RKO (cell line): Measurements from ENCODE around the gene FNDC10.
"Not testable (repeated sequence)": the region's sequence is repeated elsewhere in the genome, so short reads cannot be mapped to it uniquely, and the experiment has no call there.

Experiments
- DNase-seq: peaks from one replicate; pipeline ENCODE4 v3.0.0-alpha.2; 2016; ENCODE audit warnings: low spot score

Gene FNDC10

GRCh38 chr1:1599935-1600860, at the start of gene FNDC10:
Gene FNDC10 (minus strand): TSS chr1:1600135. CDS start chr1:1600015, 120 bp downstream.
- no peak for DNase-seq

GRCh38 chr1:1648265-1648664, 48.3 kb upstream of the FNDC10 start:
- DNase-seq, result not testable (repeated sequence)

- DNase-seq, result not testable (repeated sequence)
Measured at GRCh38 chr1:1647567-1648241, 47.8 kb upstream of the FNDC10 start.

DNA sequence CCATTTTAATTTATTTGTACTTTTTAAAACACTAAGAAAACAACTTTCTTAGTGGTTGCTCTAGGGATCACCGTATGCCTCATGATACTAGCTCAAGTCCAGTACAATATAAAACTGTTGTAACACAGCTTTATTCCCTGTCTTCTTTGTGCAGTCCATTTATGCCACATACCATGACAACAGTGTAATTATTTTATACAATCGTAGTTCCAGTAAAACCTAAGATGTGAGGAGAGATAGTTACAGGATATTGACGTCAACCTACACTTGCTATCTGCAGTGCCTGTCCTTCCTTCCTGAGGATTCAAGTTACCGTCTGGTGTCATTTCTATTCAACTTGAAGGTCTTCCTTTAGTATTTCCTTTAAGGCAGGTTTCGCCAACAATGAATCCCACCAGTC, 46.4 kb upstream of the FNDC10 start:
- DNase-seq, result not testable (repeated sequence)

DNA sequence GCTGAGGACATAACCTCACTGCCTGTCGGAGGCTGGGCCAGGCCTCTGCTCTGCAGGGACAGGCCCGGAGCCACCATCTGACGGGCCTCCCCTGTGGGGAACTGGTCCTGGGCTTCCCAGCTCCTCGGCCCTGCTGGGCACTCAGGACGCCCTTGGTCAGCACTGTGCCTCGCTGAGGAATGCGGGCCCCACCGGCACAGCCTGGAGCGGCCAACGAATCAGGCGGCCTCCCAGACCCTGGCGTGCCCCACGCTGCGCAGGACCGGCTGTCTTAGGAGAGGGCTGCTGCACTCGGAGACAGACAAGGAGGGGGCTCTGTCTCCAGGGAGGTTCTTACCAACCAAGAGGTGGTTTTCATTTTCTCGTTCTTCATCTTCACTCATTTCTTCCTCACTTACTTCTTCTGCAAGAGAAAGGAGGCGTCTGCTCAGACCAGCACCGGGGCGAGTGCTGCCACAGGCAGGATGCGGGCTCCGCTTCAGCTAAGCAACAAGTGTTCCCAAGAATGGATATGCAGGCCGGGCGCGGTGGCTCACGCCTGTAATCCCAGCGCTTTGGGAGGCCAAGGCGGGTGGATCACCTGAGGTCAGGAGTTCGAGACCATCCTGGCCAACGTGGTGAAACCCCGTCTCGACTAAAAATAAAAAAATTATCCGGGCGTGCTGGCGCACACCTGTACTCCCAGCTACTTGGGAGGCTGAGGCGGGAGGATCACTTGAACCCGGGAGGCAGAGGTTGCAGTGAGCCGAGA, 41.0 kb upstream of the FNDC10 start:
- not testable (repeated sequence) for DNase-seq

- not testable (repeated sequence) for DNase-seq
Measured at GRCh38 chr1:1640081-1640480, 40.1 kb upstream of the FNDC10 start.

- not testable (repeated sequence) for DNase-seq
Measured at GRCh38 chr1:1639368-1639767, 39.4 kb upstream of the FNDC10 start.

DNA sequence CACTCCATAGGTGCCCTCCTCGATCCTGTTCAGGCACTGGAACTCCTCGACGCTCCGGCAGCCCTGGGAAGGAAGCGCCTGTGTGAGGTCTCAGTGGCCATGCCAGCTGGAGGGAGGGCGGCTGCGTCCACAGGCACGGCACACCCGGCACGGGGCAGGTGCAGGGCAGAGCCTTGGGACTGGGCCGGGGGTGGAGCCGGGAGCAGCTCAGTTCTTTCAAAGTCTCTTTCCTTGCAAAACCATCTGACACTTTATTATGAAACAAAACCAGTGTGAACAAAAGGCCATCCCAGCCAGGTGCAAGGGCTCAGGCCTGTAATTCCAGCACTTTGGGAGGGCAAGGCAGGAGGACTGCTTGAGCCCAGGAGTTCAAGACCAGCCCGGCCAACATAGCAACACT, 38.6 kb upstream of the FNDC10 start:
- not testable (repeated sequence) for DNase-seq

DNA sequence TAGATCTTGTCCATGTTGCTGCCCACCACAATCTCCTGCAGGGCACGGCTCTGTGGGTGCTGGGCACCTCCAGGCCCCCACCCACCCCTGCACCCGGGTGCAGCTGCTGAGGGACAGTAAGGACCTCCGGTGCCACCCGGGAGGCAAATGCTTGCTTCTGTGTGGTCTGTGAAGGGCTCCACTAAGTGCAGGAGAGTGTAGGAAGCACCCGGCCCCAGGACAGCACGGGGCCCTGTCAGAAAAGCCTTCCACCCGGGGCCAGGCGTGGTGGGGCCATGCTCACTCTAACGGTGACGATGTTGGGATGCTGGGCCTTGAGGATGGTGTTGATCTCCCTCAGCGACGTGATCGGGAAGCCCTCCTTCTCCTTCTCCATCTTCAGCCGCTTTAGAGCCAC, 37.5 kb upstream of the FNDC10 start:
- not testable (repeated sequence) for DNase-seq

- DNase-seq, result not testable (repeated sequence)
Measured at GRCh38 chr1:1636621-1637478, 36.9 kb upstream of the FNDC10 start.

DNA sequence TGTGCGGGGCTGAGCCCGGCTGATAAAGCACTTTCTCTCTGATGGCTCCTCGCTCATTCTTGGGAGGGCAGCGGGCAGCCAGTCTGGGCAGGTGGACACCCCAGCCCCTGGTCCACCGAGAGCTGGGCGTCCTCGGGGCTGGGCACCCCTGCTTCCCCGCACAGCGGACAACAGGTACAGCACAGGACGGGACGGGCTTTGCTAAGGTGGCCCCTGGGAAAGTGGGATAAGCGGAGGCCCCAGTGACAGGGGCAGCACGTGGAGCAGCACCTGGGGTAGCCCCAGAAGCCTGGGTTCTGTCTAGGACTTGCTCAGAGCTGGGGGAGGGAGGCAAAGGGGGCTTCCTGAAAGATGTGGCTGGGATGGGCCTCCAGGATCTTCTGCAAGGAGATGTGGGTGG, 34.7 kb upstream of the FNDC10 start:
- not testable (repeated sequence) for DNase-seq

DNA sequence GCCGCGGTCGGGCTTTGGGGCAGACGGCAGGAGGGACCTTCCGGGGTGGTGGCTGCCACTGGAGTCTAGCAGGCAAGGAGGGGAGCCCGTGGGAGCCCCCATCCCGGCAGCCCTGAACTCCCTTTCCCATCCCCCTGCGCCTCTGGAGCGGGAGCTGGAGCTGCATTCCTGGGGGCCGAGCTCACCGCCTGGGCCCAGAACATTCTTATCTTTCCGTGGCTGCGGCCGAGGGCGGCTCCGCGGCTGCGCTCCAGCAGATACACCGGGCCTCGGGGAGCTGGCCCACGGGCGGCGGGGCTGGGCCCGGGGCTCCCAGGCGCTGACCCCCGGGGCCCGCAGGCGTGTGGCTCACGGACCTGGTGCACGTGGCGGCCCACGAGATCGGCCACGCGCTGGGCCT, 33.5 kb upstream of the FNDC10 start:
- not testable (repeated sequence) for DNase-seq

GRCh38 chr1:1631782-1632420, 32.0 kb upstream of the FNDC10 start, which contains the start of gene MMP23B:
Gene MMP23B (plus strand): TSS chr1:1632173. CDS start chr1:1632219, 46 bp downstream.
- no peak for DNase-seq

- DNase-seq, result no peak
Measured at GRCh38 chr1:1630965-1631781, 31.2 kb upstream of the FNDC10 start.

DNA sequence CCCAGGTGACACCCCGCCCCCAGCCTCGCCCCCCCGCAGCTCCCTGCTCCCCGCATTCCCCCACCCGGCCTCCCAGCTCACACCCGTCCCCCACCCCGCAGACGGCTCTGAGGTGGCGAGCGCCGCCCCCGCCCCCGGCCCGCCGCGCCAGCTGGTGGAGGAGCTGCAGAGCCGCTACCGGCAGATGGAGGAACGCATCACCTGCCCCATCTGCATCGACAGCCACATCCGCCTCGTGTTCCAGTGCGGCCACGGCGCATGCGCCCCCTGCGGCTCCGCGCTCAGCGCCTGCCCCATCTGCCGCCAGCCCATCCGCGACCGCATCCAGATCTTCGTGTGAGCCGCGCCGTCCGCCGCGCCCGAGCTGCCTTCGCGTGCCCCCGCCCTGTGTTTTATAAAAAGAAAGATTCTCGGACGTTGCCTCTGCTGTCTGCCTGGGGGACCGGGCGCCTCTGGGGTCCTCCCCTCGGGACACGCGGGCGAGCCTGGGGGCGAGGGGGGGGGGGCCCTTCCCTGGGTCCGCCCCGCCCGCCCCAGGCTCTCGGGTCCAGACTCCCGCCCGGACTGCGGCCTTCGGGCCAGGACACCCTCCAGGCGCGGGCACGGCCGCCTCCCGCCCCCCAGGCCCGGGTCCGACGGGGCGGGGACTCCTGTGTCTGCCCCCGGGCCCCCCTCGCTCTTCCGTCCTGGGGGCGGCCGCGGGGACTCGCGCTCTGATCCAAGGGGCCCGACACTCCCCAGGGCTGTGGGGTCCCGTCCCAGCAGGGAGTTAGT, 30.4 kb upstream of the FNDC10 start:
- no peak for DNase-seq

GRCh38 chr1:1629430-1630190, 29.7 kb upstream of the FNDC10 start:
- DNase-seq, result no peak

DNA sequence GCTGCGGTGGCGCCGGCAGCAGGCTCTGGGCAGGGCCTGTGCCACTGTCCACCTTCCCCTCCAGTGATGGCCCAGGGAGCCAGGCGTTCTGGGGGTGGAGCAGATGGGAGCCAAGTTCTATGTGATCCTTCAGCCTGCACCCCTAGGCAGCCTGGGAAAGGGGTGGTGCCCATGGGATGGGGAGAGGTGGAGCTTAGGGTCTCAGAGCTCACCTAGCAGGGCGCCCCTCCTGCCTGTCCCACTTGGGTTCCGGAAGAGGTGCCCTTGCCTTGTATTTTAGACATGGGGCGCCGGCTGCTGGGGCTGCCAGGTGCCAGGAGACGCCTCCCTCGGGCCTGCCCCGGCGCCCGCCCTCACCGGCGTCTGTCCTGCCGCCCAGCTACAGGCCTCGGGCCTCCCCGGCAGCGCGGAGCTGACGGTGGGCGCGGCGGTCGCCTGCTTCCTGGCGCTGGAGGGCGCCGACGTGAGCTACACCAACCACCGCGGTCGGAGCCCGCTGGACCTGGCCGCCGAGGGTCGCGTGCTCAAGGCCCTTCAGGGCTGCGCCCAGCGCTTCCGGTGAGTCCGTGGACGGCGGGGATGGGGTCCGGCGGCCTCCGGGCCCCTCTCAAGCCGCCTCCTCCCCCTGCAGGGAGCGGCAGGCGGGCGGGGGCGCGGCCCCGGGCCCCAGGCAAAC, 29.0 kb upstream of the FNDC10 start:
- DNase-seq, result no peak
